Activated T-cell treated with anti-CD3 and anti-CD28 coated beads for 4 hours (primary cell): ENCODE measurements around the gene MORN4.

Experiments
- DNase-seq: peaks from one replicate; pipeline ENCODE4 v3.0.0-alpha.2; 2020

MORN4 gene

DNA sequence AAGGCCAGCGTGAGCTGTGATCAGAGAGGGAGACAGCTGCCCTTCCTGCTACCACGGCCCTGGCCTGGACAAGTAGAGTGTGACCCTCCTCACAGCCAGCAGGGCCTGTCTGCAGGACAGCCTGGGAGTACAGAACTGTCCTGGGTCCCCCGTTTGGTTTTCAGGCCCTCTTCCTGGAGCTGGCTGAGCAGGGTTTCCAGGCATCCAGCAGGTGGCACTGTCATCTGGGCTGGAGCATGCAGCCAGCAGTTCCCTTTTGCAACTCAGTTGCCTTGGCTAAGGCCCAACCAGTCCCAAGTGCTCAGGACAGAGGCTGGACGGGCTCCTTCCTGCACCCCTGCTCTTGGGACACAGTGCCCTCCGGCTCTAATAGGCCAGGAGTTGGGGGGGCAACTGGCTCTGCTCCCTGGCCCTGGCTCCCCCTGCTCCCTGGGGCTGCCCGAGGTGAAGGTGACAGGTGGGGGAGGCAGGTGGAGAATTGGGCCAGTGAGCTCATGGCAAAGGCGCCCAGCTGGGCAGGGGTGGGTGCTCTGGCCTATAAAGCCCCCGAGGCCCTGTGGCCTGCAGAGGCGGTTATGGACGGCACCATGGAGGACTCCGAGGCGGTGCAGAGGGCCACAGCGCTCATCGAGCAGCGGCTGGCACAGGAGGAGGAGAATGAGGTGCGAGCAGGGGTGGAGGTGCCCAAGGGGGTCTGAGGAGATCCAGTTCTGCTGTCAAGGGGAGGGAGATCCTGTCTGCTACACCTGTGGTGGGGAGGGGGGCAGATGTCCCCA is 60.9 kb downstream of the MORN4 start, which contains the start of gene ANKRD2:
TSS of gene ANKRD2 (plus strand) at position 566 of the 776 bp plus-strand sequence. CDS start at position 576, 10 bp downstream.
- peak; percentile 23 for DNase-seq

DNA sequence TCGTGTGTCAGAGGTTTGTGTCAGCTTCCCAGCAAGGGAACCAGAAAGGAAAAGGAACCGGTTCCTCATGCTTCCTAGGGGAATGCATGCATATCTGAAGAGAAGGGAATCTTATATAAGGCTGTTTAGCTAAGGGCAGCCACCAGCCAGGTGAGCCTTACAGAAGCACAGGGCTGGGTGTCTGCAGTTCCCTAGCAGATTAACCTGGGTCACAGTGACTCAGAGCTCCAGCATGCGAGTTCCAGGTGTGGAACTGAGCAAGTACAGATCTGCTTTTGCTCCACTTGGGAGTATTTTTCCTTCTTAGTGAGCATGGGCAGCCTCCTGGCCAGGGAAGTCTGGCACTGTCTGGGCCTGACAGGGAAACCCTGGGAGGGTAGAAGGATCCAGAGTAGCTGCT is 61.7 kb downstream of the MORN4 start:
- DNase-seq: no peak

DNA sequence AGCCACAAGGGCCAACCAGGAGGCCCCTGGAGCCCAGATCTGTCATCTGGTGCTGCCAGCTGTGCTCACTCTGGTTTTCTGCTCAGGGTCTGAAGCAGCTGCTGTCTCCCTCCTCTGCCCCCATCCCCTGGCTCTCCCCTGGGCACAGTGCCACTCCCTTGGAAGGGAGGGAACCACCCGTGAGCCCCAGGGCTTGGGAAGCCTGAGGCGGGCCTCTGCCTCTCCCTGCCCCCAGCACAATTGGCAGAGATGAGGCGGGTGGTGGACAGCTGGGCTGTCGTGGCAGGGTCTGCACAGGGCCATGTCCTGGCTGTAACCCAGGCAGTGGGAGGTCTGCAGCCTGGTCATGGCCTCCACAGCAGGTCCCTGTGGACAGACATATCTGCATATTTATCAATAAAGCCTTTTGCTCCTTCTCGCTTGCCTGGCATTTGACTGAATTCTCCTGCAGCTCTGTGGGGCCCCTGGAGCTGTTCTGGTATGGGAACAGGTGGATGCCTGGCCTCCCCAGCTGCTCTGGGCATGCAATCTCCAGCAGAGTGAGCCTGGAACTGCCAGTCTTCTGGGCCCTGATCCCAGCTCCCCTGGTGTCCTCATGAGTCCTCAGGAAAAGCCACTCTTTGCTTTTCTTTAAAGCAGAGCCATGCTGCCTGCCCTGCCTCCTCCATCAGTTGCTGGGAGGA is 62.4 kb downstream of the MORN4 start:
- no peak for DNase-seq

DNA sequence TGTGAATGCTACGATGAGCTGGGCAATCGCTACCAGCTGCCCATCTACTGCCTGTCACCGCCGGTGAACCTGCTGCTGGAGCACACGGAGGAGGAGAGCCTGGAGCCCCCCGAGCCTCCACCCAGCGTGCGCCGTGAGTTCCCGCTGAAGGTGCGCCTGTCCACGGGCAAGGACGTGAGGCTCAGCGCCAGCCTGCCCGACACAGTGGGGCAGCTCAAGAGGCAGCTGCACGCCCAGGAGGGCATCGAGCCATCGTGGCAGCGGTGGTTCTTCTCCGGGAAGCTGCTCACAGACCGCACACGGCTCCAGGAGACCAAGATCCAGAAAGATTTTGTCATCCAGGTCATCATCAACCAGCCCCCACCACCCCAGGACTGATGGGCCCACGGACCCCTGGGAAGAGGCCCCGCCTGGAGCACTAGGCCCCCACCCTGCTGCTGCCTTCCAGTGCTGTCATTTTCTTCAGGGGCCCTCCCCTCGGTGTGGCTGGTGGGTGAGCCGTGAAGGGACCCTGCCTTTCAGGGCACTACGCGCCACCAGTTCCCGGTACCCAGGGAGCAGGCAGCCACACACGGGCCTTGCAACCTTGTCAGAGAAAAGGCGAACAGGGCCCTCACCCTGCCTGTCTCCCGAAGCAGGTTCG is 63.0 kb downstream of the MORN4 start:
- DNase-seq: no peak

DNA sequence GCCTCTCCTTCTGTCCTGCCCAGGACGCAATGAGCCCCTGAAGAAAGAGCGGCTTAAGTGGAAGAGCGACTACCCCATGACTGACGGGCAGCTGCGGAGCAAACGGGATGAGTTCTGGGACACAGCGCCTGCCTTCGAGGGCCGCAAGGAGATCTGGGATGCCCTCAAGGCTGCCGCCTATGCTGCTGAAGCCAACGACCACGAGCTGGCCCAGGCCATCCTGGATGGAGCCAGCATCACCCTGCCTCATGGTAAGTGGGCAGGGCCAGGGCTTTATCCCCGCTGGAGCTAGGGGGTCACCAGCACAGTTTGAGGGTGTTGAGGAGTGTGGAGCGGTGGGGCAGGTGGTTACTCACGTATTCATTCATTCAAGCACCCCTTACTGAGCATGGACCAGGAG is 65.4 kb downstream of the MORN4 start:
- no peak for DNase-seq

- DNase-seq: no peak
These were observed 66.8 kb downstream of the MORN4 start for GRCh38 chr10:97566336-97566996.

DNA sequence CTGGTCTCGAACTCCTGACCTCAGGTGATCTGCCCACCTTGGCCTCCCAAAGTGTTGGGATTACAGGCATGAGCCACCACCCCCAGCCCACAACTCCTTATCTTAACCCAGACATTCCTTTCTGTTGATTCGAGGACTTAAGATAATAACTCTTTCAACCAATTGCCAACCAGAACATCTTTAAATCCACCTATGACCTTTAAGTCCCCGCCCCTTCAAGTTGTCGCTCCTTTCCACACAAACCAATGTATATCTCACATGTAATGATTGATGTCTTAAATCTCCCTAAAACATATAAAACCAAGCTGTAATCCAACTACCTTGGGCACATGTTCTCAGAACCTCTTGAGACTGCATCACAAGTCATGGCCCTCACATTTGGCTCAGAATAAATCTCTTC is 68.5 kb downstream of the MORN4 start:
- DNase-seq: no peak
